HG03354 (cell line): ENCODE data around the gene RAB40C.

ENCODE experiments used
- ATAC-seq: cut with Tn5 transposase; IDR thresholded peaks from one replicate; pipeline ENCODE4 v1.9.1; 2021; ENCODE audit warnings: mild to moderate bottlenecking; ENCODE audit not compliant: unreplicated experiment, poor library complexity, severe bottlenecking

Gene RAB40C, protein sequence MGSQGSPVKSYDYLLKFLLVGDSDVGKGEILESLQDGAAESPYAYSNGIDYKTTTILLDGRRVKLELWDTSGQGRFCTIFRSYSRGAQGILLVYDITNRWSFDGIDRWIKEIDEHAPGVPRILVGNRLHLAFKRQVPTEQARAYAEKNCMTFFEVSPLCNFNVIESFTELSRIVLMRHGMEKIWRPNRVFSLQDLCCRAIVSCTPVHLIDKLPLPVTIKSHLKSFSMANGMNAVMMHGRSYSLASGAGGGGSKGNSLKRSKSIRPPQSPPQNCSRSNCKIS

GRCh38 chr16:589658-590187, at the start of gene RAB40C:
RAB40C (plus strand) TSS chr16:590066; CDS start chr16:590292, 226 bp downstream.
- ATAC-seq: peak; percentile 79

GRCh38 chr16:540645-541340, 49.1 kb upstream of the RAB40C start:
- ATAC-seq: no peak

GRCh38 chr16:543301-544164, 46.3 kb upstream of the RAB40C start:
- ATAC-seq: no peak

GRCh38 chr16:544517-544916, 45.3 kb upstream of the RAB40C start:
- no peak for ATAC-seq

DNA sequence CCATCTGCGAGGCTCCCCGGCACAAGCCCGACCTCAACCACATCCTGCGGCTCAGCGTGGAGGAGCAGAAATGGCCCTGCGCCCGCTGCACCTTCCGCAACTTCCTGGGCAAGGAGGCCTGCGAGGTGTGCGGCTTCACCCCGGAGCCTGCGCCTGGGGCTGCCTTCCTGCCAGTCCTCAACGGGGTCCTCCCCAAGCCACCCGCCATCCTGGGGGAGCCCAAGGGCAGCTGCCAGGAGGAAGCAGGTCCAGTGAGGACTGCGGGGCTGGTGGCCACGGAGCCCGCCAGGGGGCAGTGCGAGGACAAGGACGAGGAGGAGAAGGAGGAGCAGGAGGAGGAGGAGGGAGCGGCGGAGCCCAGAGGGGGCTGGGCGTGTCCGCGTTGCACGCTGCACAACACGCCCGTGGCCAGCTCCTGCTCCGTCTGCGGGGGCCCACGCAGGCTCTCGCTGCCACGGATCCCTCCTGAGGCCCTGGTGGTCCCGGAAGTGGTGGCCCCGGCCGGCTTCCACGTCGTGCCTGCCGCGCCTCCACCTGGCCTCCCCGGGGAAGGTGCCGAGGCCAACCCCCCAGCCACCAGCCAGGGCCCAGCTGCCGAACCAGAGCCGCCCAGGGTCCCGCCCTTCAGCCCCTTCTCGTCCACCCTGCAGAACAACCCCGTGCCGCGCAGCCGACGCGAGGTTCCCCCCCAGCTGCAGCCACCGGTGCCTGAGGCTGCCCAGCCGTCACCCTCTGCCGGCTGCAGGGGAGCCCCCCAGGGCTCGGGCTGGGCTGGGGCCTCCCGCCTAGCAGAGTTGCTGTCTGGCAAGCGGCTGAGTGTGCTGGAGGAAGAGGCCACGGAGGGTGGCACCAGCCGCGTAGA, 42.7 kb upstream of the RAB40C start:
- no peak for ATAC-seq

DNA sequence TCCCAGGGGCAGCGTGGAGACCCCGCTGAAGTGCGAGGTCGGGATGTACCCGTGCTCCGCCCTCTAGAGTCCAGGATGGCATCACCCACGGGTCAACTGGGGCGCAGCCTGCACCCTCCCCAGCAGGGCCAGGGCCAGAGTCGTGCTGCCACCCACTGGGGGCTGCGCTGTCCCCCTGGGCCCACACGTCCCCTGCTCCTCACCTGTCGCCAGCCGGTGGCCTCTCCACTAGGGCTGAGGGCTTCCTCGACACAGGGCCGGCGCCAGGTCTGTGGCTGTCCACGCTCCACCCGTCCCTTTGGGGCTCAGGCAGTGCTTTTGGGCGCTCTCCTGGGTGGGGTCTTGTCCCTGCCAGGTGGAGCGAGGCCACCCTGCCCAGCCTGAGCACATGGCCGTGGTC, 41.3 kb upstream of the RAB40C start:
- ATAC-seq: no peak

DNA sequence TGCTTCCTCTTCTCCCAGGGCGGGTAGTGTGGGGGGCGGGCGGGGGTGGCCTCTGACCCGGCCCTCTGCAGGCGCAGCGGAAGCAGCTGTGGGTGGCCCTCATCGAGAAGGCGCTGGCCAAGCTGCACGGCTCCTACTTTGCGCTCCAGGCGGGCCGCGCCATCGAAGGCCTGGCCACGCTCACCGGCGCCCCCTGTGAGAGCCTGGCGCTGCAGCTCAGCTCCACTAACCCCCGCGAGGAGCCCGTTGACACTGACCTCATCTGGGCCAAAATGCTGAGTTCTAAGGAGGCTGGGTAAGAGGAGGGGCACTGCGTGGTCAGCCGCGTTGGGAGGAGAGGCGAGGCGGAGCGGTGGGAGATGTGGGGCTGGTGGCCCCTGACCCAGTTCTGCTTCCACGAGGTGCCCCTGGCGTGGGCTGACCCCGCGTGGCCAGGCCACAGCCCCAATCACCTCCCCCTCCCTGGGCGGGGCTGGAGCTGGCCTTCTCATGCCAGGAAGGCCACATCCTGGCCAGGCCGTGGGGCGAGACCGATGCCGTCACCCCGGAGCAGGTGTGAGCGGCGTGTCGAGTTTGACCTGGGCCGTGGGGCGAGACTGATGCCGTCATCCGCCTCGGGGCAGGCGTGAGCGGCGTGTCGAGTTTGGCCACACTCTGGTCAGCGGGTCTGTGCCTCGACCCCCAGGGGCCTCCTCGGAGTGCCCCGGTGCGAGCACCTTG, 40.2 kb upstream of the RAB40C start:
- no peak for ATAC-seq

DNA sequence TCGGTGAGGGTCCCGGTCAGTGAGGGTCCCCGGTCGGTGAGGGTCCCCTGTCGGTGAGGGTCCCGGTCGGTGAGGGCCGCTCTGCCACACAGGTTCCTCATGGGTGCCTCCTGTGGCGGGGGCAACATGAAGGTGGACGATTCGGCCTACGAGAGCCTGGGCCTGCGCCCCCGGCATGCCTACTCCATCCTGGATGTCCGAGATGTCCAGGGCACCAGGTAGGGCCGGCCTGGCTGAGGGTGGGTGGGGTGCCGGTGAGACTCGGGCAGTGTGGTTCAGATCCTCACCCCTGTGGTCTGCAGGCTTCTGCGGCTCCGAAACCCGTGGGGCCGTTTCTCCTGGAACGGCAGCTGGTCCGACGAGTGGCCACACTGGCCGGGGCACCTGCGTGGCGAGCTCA, 38.7 kb upstream of the RAB40C start:
- no peak for ATAC-seq

- ATAC-seq: no peak
Observed at GRCh38 chr16:552171-552570, 37.7 kb upstream of the RAB40C start.

GRCh38 chr16:553601-554296, 36.1 kb upstream of the RAB40C start:
- no peak for ATAC-seq

GRCh38 chr16:554297-554621, 35.6 kb upstream of the RAB40C start:
- no peak for ATAC-seq

DNA sequence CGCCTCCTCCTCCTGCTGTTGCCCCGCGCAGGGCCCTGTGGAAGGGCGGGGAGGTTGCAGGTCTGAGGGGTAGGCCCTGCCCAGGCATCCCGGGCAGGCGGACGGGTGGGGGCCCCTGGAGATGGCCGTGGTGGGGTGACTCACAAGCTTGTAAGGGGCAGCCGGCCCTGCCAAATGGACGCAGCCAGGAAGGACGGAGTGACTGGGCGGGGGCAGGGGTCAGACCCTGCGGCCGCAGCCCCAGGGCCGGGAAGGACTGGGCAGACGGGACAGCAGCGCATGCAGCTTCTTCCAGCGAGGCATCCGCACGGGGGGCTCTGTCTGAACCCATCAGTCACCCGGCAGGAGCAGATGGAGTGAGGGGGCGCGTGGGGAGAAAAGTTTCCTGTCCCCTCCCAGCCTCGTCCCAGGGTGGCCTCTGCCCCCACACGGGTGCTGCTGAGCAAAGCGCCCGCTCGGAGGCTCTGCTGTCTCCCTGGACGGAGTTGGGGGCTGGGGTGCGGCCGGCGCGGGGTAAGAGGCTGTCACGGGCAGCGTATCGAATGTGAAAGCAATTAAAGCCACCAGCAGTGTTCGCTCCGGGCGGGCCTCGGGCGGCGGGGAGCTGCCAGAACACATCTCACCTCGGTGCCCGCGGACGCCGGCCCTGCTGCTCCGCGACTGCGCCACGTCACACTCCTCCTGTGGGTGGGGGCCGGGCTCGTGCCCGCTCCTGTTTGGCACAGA, 35.1 kb upstream of the RAB40C start:
- no peak for ATAC-seq

GRCh38 chr16:555528-556473, 34.1 kb upstream of the RAB40C start:
- no peak for ATAC-seq

DNA sequence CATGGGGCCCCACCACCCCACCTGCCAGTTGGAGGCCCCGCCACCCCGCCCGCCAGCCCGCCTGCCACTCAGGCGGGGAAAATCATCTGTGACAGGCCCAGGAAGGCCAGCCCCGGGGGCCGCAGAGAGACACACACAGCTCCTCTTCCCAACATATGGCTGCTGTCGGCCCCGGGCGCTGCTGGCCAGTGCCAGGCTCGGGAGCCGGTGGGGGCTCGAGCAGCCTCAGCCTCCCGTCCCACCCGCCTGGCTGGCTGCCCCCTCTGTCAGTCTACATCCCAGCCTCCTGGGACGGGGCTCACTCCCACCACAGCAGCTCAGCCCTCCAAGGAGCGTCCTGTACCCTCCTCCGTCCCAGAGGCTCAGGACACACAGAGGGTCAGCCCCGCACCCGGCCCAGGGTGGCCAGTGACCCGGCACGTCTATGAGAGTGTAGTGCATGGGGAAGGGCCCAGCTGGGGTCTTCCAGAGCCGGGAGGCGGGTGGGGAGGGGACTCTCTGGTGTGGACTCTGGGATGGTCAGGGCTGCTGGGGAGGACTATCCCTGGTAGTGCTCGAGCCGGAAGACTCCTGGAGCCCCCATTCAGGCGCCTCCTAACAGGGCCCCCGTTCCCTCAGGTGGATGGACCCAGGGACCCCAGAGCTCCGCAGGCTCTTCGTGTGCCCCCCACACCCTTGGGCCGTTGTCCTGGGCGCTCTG, 33.2 kb upstream of the RAB40C start:
- no peak for ATAC-seq

DNA sequence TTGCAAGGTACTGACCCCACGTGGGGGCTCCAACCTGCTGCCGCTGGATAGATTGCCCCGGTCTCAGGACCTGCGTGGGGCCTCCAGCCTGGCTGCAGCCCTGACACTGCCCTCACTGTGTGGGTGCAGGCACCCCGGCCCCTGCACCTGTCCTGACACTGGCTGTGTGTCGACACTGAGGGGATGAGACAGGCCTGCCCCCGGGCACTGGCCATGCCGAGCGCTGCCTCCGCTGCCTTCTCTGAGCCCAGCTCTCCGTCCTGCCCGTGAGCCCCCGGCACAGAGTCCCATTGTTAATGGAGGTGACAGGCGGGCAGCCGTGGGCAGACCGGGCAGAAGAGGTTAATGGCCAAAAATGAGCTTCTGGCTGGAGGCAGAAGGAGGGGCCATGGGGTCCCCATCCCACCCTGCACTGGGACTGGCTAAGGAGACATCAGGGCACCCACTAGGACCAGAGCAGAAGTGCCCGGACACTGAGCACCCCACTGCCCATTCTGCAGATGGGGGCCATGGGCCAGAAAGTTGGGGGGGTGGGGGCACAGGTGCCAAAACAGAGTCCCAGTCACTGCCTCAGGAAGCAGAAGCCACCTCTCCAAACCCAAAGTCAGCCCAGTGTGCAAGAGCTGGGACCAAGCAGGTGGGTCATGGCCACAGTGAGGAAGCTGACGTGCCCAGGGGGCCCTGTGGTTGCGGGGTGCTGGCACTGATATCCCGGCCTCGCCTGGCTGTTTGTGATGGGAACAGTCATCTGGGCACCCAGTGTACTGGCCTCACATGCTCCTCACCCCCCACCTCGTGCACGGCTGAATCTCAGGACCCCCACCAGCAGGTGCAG, 32.2 kb upstream of the RAB40C start:
- ATAC-seq: no peak
